Vagina (tissue), 2 donors: ENCODE measurements around the gene NEU4.

Source experiments
- CTCF ChIP-seq, 3 experiments: fragments of 450-650 bp in 2 of 3; fragments of 200-600 bp in 1 of 3; sonication (generic) in 1 of 3; IDR thresholded peaks; one replicate each; pipeline ENCODE4 v1.5.1; 2017 to 2019; ENCODE audit warnings: antibody characterized with exemption in 3 of 3, mild to moderate bottlenecking in 2 of 3, moderate library complexity in 2 of 3
- POLR2A ChIP-seq, 2 donors: fragments of 450-650 bp; IDR thresholded peaks; one replicate each; pipeline ENCODE4 v1.6.1; 2017; ENCODE audit warnings: antibody characterized with exemption in 2 of 2, mild to moderate bottlenecking in 2 of 2, moderate library complexity in 2 of 2
- POLR2AphosphoS5 ChIP-seq, 2 donors: sonication (generic); formaldehyde crosslinking; IDR thresholded peaks; one replicate each; pipeline ENCODE4 v1.9.0; 2017; ENCODE audit warnings: antibody characterized with exemption in 2 of 2, mild to moderate bottlenecking in 2 of 2, low read depth in 1 of 2; ENCODE audit not compliant: insufficient read depth in 1 of 2

GRCh38 chr2:241811952-241812729 is 3.1 kb downstream of the NEU4 start:
- TF ChIP-seq CTCF (IDR thresholded peaks at IDR 0.05): no peak
- no peak for TF ChIP-seq POLR2A (IDR thresholded peaks at IDR 0.05)
- TF ChIP-seq POLR2AphosphoS5 (IDR thresholded peaks at IDR 0.05; ENCODE audit: insufficient read depth in 1 of 2, low read depth in 1 of 2): no peak
